HG02970 (cell line): ENCODE data around the gene MVP.
"Not testable (repeated sequence)": the region's sequence is repeated elsewhere in the genome, so short reads cannot be mapped to it uniquely, and the experiment has no call there.

ENCODE experiments used
- ATAC-seq: cut with Tn5 transposase; IDR thresholded peaks from one replicate; pipeline ENCODE4 v1.9.1; 2021; ENCODE audit warnings: mild to moderate bottlenecking, moderate library complexity, moderate number of reproducible peaks; ENCODE audit not compliant: unreplicated experiment, low FRiP score

Gene MVP

GRCh38 chr16:29814592-29814991 is 5.7 kb upstream of the MVP start:
- ATAC-seq, result no peak

GRCh38 chr16:29815032-29815721 is 5.1 kb upstream of the MVP start:
- ATAC-seq, result no peak

DNA sequence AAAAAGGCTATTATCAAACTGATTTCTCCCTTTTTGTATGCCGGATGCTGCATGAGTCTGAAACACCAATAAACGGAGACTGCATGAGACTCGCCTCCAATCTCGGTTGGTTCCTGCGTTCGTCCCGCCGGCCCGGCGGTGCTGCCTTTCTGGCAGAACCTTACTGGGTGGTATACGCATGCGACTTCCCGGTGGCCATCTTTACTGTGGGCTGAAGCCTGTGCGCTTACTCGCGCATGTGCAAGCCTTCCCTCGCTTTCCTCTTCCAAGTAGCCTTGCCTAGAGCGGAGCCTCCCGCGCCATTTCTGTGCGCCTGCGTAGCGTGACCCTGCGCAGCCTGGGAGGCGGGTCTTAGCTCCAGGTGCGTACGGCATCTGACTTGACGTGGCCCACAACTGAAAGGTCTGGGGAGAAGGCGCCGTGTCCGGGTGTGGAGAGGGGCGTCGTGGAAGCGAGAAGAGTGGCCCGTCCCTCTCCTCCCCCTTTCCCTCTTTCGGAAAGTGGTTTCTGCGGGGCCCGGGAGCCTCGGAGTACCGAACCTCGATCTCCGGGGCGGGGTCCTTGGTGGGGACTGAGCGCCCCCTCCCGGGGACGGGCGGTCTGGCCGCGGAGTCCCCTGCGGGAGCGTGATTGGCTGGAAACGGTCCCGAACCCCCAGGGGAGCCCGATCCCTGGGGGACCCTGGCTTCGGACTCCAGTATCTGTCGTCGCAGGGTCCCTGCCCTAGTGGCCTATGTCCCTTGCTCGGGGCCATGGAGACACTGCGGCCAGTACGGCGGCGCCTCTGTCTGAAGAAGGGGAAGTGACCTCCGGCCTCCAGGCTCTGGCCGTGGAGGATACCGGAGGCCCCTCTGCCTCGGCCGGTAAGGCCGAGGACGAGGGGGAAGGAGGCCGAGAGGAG is 4.2 kb upstream of the MVP start, which contains the start of gene PAGR1:
TSS of gene PAGR1 (plus strand) at position 360 of the 901 bp plus-strand sequence. CDS start at position 734, 374 bp downstream.
- peak; percentile 64 for ATAC-seq

- ATAC-seq, result no peak
These were observed 3.4 kb upstream of the MVP start for GRCh38 chr16:29816694-29817441.

GRCh38 chr16:29818082-29818481 is 2.2 kb upstream of the MVP start:
- ATAC-seq, result no peak

DNA sequence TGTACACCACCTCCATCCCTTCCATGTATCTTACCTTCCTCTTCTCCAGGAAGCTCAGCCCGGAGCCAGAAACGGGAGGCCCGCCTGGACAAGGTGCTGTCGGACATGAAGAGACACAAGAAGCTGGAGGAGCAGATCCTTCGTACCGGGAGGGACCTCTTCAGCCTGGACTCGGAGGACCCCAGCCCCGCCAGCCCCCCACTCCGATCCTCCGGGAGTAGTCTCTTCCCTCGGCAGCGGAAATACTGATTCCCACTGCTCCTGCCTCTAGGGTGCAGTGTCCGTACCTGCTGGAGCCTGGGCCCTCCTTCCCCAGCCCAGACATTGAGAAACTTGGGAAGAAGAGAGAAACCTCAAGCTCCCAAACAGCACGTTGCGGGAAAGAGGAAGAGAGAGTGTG is 756 bp upstream of the MVP start:
- no peak for ATAC-seq

DNA sequence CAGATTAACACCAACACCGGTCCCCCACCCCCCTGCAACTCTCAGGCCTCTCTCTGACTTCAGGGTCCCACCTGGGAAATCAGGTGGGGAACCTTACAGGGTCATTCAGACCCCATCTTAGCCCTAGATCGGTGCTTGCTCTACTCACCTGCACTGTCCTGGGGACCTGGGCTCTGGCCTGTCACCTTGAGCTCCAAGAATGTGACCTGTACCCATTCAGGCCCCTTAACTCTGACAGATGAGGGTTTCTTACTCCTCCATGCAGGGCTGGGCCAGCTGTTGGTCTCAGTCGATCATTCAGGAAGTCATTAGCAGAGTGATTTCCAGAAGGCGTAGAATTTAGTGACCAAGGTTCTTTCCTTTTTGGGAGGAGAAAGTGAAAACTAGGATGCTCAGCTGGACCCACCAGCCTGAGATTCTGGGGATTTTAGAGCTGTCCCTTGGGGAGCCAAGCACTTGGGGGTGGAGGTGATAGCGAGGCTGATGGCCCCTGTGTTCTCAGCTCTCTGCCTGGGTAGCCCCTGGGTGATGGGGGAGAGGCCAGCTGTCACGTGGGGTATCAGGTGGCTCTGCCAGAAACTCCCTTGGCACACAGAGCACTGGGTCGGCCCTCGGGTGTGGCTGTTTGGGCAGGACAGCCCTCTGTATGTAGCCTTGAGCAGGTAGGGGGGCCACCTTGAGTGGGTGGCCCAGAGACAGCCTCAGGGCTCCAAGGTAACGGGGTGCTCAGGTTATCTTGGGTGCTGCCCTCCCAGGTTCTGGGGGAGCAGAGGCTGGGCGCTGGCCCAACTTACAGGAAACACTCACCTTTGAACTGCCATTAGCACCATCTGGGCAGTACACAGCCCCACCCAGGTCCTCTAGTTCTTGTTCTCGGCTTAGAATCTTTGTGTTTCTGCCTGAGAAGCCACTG is 724 bp downstream of the MVP start:
- ATAC-seq, result no peak

- ATAC-seq, result no peak
These were observed 1.4 kb downstream of the MVP start for GRCh38 chr16:29821643-29822115.

- ATAC-seq, result no peak
These were observed 4.4 kb downstream of the MVP start for GRCh38 chr16:29824589-29825144.

- no peak for ATAC-seq
These were observed 5.1 kb downstream of the MVP start for GRCh38 chr16:29825145-29826044.

GRCh38 chr16:29826342-29826695 is 6.1 kb downstream of the MVP start:
- ATAC-seq, result no peak

DNA sequence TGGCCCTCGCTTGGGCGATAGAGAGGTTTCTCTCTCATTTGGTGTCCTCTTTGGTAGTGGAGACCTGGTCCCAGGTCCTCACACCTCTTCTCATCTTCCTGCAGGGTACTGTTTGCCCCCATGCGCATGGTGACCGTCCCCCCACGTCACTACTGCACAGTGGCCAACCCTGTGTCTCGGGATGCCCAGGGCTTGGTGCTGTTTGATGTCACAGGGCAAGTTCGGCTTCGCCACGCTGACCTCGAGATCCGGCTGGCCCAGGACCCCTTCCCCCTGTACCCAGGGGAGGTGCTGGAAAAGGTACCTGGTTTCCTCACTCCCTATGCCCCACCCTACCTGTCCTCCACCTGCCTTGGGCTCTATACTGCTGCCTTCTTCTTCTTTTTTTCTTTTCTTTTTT is 10.5 kb downstream of the MVP start:
- no peak for ATAC-seq

DNA sequence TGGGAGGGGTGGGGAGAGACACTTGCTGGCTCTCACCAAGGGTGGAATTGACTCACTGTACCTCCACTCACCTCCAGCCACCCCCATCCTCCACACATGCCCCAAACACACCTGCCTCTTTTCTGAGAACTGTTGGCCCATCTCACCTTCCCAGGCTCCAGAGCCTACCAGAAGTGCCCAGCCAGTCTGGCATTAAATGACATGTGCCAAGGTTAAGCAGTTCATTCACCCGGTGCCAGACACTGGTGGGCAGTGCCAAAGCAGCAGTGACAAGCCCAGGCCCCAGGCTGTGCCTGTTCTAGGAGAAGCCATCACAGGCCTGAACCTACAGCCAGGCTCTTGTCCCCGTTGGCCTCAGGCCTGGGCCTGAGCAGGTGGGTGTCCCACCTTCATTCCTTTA is 11.2 kb downstream of the MVP start:
- ATAC-seq, result no peak

GRCh38 chr16:29833219-29833618 is 13.0 kb downstream of the MVP start:
- not testable (repeated sequence) for ATAC-seq

DNA sequence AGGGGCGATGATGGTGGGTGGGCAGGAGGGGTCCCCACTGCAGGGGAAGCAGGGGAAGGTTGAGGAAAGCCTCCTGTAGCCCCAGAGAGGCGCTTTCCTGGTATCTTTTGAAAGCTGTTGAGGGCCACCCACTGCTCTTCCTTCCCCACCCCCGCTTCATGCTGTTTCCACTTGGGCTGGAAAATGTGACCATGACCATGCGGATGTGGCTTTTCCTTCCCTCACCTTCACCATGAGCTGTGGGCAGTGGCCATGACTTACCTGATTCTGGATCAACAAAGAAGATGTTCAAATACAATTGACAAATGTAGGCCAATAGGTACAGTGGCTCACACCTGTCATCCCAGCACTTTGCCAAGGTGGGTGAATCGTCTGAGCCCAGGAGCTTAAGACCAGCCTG is 13.8 kb downstream of the MVP start:
- no peak for ATAC-seq

DNA sequence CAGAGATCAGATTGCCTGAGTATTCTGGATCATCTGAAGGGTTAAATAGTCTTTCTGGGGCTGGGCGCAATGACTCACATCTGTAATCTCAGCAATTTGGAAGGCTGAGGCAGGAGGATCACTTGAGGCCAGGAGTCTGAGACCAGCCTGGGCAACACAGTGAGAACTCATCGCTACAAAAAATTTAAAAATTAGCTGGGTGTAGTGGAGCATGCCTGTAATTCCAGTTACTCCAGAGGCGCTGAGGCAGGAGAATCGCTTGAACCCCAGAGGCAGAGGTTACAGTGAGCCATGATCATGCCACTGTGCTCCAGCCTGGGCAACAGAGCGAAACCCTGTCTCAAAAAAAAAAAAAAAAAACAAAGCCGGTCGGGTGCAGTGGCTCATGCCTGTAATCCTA is 15.7 kb downstream of the MVP start:
- ATAC-seq, result no peak

DNA sequence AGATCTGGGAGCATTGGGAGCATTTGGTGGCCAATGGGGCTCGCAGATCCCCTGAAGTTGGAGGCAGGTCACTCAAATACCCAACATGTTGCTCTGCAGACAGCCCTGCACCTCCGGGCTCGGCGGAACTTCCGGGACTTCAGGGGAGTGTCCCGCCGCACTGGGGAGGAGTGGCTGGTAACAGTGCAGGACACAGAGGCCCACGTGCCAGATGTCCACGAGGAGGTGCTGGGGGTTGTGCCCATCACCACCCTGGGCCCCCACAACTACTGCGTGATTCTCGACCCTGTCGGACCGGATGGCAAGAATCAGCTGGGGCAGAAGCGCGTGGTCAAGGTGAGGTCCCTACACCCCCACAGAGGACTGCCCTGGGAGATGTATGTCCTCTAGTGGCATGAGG is 16.4 kb downstream of the MVP start:
- no peak for ATAC-seq

GRCh38 chr16:29837841-29838240 is 17.6 kb downstream of the MVP start:
- ATAC-seq, result no peak

GRCh38 chr16:29839822-29840221 is 19.6 kb downstream of the MVP start:
- no peak for ATAC-seq
